Measurements from ENCODE around the gene DNAJC11.
"Not testable (repeated sequence)": the region's sequence is repeated elsewhere in the genome, so short reads cannot be mapped to it uniquely, and the experiment has no call there.

The DNAJC11 gene

DNA sequence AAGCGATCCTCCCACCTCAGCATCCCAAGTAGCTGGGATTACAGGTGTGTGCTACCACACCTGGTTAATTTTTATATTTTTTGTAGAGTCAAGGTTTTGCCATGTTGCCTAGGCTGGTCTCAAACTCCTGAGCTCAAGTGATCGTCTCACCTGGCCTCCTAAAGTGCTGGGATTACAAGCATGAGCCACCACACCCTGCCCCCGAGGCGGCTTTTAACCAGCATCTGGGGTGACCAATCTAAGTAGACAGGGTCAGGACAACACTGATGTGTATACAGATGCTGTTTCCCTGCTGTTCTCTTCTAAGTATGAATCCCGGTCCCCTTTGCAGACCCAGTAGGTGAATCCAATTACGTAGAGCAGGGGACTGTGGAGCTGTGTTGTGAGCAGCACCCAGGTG, 53.1 kb downstream of the DNAJC11 start:
- no peak for DNase-seq

DNA sequence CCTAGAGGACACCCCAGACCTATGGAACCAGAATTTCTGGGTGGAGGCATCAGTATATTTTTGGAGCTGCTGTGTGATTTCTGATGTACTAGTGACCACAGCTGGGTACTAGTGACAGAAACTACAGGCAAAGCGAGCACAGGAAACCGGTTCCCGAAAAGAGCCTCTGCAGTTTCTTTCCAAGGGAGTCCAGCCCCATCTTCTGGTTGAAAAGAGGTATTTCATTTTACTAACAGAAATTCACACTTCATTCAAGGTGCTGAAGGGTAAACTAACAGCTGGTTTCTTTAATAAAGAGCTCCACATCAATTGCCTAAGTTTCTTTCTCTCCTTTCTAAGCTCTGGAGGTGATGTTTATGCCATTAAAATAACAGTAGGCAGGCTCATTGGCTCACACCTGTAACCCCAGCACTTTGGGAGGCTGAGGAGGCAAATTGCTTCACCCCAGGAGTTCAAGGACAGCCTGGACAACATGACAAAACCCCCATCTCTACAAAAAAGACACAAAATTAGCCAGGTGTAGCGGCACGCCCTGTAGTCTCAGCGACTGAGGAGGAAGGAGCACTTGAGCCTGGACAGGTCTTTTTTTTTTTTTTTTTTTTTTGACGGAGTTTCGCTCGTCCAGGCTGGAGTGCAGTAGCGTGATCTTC, 55.0 kb downstream of the DNAJC11 start:
- no peak for DNase-seq

DNA sequence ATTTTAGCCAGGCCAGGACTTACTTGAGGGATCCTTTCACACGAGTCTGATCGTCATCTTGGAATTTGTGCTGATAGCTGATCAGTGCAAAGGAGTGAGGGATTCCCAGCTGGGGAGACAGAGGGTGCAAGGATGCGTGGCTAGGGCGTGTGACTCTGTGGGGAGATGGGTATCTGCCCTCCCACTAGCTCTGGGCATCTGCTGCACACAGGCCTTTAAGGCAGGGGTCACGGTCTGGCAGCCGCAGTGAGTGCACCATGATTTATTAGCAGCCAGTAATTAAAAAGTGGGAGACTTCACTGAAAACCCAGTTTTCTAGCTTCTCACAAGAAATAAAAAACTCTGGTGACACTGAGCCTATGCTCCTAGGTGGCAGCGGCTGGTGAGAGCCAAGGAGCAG, 56.6 kb downstream of the DNAJC11 start:
- no peak for DNase-seq

DNA sequence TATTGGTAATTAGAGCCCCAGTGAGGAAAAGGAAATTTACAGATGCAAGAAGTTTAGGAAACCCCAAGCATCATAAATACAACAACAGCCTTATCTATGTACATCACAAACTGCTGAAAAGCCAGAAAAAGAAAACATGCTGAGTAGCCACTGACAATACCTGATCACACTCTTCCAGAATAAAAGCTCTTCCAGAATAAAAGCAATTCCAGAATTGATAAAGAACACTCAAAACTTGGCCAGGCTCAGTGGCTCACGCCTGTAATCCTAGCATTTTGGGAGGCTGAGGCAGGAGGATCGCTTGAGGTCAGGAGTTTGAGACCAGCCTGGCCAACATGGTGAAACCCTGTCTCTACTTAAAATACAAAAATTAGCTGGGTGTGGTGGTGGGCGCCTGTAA, 60.7 kb downstream of the DNAJC11 start:
- DNase-seq: not testable (repeated sequence)

DNA sequence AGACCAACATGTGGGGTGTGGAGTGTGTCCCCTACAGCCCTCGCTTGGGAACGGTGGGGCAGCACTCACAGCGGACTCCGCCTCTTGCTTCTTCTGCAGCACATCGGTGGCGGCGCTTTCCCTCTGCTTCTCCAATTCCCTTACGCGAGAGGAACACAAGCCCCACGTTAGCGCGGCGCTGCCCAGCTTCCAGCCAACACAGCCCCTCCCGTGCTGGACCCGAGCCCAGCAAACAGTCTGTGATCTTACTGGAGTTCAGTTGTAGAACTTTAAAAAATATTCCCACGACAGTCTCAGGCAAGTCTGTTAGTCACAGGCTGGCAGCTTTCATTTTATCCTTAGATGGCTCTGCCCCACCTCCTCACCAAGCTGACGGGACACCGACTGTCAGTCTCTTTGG, 63.4 kb downstream of the DNAJC11 start:
- no peak for DNase-seq

DNA sequence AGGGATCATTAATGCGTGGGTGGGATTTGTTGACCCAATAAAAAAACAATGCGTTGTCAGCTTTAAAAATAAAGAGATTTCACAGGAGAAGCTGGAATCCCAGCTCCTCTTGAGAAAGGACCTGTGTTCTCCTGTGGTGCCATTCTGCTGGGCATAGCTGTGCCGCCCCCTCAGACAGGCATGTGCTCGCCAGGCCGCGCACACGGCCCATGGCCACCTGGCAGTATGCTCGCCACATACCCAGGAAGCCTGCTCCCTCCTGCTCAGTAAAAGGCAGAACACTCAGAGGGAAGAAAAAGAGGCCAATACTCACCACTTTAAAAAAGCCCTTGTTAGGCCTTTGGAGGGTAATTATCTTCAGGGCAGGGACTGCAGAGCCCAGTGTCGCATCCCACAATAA, 63.8 kb downstream of the DNAJC11 start:
- DNase-seq: no peak

DNA sequence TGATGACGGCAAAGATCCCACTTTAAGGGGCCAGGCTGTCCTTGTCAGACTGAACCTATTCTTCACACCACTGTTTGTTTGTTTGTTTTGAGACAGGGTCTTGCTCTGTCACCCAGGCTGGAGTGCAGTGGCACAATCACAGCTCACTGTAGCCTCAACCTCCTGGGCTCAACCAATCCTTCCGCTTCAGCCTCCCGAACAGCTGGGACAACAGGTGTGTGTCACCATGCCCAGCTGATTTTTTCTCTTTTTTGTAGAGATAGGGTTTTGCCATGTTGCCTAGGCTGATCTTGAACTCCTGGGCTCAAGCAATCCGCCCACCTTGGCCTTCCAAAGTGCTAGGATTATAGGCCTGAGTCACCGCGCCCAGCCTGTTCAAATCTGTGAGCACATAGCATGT, 64.8 kb downstream of the DNAJC11 start:
- DNase-seq: not testable (repeated sequence)

DNA sequence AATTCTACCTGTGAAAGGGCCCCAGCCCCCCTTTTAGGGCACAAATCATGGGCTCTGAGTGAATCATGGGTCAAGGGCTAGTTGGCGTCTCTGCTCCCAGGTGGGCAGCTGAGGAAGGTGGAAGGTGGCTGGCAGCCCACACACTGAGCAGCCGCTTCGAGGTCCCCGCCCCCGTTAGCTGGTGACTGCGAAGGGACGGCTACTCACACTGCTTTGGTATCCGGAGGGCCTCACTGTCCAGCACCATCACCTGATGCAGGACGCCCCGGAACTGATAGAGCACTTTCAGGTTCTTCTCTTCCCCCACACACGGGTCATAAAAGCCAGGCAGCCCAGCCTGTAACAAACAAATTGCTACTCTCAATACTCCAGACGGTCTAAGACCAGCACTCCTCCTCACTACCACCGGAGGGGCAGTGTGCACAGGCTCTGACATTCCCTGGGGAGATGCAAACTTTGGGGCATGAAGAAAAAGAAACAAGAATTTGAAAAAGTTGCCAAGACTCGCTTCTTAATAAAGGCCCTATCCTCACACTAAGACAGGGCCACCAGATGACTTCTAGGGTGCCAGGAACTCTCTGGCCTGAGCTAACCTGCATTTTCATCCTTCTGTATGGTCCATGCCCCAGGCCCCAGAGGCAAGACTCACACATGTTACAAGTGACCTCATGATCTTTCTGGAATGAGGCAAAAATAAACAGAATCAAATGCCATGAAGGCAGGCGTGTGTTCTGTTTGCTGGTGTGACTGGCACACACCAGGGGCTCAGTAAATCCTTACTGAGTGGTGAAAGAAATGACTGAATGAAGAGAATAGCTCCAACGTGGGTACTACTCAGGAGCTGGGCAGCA, 65.5 kb downstream of the DNAJC11 start:
- no peak for DNase-seq

DNA sequence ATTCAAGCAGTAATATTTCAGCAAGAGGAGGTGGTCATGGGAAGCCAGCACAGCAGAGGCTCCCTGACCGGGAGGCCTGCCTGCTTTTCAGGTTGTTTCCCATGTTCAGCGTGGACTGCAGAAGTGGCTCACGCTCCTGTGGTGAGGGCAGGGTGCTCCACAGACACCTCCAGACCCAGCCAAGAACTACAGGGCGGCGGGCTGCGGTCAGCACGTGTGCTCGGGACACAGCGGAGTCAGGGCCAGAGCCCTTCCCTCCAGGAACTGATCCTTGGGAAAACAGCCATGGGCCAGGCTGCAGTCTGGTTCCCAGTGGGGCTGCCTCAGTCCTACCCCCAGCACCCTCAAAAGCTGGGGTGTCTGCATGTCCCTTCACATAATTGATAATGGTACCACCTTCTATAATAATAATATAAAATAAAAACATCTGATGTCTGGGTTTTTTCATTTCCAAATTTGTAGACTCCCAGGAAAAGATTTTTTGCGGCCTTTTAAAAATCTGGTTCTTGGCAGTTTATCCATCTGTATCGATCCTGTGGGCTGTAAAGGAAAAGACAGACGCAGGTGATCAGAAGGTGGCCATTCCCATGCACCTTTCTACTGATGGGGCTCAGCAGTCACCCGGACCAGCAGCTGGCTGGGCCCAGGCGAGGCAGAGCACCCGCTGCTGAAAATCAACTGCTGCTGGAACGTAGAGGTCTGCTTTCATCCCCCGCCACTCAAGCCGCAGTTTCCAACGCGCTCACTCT, 66.3 kb downstream of the DNAJC11 start:
- no peak for DNase-seq

DNA sequence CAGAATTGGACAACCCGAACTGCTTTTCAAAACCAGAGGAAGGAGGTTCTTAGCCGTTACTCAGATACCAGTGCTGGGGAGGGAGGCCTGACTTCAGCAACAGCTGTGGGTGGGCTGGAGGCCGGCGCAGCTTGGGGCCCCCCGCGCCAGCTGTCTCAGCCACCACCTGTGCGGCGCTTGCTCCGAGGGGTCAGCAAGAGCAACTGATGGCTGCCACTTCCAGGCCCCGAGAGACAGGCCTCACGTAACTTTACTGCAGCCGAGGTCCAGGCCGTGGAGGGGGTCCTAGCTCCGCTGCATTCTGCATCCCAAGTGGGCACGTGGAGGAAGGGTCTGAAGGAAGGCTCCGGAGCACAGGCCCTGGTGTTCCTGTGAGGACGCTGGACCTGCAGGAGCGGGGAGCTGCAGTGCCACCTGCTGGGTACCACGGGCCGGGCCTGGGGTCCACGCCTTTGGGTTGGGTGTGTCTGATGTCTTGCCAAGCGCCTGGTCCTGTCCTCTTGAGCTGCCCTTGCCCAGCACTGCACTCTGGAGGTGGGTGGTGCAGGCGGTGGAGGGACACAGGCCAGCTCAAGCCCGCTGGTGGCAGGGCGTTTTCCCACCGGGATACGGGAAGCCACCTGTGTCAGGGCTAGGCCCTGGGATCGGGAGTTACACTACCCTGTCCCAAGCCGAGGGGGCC, 67.1 kb downstream of the DNAJC11 start:
- peak; percentile 12 for DNase-seq

DNA sequence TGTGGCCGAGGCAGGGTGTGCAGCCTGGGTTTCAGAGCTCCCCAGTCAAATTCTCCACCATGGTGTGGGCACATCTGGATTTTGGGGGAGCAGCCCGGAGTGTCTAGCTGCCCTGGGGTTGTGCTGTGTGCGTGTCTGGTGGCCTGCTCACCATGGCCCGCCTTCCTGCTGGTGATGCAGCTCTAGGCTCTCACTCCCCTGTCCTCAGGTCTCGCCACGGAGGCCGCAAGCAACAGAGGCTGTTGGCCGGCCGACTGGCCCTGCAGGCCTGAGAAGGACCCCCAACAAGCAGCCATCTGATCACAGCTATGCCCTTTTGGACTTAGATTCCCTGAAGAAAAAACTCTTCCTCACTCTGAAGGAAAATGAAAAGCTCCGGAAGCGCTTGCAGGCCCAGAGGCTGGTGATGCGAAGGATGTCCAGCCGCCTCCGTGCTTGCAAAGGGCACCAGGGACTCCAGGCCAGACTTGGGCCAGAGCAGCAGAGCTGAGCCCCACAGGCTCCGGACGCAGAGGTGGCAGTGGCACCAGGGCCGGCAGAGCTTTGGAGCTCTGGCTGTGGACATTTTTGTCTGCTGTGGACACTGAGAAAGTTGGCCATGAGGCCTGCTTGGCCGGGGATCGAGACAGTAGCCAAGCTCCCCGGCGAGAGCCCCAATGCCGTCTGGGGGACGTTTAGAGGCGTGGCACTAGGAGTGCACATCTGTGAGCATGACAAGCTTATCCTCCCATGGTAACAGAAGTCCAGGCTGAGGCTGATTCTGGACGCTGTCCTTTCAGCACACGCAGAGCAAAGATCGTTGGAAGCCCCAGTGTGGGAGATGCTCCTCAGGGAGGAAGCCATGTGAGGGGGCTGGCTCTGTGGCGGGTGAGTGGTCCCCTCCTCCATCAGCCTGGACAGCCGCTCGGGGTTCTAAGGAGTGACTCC, 68.8 kb downstream of the DNAJC11 start:
- no peak for DNase-seq

DNA sequence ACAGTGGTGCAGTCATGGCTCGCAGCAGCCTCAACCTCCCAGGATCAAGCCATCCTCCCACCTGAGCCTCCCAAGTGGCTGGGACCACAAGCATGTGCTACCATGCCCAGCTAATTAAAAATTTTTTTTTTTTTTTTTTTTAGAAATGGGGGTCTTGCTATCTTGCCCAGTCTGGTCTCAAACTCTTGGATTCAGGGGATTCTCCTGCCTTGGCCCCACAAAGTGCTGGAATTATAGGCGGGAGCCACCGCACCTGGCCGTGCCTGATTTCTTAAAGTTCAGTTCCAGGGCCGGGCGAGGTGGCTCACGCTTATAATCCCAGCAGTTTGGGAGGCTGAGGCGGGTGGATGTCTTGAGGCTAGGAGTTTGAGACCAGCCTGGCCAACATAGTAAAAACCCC, 70.6 kb downstream of the DNAJC11 start:
- no peak for DNase-seq

DNA sequence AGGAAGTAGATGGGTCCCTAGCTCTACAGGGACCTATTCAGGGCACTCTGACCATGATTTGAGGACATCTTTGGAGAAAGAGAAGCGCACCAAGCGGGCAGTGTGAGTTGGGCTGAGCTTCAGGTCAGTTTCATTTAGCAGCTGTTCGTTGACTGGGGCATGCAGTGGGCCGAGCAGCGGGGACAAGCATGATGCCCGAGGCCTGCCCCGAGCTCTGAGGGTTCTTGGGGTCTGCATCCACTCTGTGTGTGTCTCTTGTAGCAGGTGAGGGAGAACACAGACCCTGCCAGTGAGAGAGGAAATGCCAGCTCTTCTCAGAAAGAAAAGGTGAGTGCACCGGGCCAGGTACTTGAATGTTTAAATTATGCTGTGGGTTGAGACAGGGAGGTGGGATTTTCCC, 71.6 kb downstream of the DNAJC11 start:
- DNase-seq: no peak

DNA sequence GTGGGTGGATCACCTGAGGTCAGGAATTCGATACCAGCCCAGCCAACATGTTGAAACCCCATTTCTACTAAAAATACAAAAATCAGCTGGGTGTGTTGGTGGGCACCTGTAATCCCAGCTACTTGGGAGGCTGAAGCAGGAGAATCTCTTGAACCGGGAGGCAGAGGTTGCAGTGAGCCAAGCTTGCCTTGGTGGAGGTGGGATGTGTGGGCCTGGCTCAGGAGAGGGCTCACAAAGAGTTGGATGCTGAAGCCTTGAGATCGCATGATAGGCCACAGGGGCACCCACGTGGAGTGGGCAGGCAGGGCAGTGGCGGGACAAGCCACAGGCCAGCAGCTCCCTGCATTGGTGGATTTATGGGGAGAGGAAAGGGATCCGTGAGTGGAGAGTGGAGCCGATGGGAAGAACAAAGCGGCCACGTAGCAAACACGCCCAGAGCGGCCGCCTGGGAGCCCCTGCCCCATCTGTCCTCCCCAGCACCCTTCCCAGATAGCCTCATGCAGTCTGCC, 72.6 kb downstream of the DNAJC11 start:
- no peak for DNase-seq

DNA sequence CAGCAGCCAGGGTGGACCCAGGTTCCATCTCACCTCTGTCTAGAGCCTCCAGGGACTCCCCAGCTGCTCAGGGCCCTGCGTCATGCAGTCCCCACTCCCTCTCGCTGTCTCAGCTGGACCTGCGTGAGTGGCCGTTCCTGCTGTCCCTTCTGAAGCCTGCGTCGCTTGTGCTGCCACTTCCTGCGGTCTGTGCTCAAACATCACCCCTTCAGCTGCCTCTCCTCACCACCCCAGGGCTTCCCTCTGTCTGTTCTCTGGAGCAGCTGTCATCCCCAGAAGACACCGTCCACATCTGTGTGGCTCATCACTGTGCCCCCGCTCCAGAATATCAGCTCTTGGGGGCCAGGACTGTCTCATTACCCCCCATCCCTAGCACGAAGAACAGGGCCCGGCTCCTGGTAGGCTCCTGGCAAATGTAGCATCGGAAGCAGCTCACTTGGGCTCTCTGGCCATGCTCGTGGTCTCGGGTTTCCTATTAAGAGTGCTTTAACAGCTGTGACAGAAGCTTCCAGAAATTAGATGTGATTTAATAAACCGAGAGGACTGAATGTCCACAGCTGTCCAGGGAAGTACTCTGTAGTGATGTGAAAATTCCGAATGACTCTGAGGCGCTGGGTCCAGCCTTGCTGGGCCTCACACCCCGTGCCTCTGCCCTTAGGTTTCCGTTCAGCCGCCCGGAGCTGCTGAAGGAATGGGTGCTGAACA, 73.6 kb downstream of the DNAJC11 start:
- DNase-seq: no peak

DNA sequence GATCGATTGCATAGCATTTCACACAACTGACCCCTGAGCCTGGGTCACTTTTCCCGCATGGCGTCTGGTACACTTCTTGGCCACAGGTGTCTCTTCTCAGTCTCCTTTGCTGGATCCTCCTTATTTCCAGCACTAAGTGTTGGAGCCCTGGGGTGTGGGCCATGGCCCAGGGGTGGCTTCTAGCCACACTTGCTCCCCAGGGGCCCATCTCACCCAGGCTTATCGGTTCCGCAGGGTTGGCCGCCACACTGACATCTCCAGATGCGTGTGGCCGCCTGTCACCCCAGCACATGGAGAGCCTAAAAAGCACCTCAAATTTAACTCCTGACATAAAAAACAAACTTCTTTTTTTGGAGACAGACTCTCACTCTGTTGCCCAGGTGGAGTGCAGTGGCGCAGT, 74.6 kb downstream of the DNAJC11 start:
- DNase-seq: no peak

DNA sequence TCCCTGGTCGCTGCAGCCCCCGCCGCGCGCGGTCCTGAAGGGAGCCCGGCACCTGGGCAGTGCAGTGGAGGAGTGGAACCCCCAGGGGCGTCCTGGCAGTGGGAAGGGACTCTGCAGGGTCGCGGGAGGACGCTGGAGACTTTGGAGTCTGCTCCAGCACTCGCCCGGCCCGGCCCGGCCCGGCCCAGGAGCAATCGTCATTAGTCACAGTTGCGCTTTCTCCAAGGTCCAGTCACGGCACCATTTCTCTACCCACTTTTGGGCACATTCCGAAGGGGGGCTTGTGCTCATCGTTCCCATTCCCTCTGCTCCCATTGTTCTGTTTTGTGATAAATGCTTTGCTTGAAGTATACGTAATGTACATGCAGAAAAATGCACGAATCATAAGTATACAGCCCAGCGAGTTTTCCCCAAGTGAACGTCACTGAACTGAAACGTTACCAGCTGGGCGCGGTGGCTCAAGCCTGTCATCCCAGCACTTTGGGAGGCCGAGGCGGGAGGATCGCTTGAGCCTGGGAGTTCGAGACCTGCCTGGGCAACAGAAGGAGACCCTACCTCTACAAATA, 75.9 kb downstream of the DNAJC11 start:
- no peak for DNase-seq

DNA sequence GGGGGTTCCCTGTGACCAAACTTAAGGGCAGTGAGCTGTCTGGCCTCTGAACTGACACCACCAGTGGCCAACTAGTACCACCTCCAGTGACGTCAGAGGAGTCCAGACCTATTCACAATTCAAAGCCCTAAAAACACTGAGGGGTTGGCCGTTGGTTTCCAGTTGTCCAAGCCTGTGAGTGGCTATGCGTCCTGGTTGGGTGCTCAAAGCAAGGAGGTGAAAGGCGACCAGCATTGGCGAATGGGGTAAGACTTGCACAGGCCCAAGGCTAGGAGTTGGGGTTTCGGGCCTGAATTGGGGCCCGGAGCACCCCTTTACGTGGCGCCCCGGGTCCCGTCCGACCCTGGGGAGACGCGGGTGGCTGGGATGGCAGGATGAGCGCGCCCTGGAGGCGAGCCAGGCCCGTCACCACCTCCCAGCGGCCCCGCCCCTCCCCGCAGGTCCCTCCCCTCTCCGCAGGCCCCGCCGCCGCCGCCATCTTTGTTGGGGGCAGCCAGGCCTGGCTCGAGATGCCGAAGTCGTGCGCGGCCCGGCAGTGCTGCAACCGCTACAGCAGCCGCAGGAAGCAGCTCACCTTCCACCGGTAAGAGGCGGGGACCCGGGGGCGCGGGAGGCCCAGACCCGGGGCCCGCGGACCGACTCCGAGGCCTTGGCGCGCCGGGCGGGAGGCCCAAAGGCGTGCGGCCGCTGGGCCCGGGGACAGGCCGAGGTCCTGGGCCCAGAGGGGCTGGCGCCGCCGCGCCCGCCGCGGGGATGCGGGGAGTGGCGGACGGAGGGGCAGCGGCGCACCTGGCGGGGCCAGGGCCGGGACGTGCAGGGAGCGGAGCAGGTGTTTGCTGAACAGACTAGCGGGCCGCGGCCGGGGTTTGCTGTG, 76.7 kb downstream of the DNAJC11 start, which contains the start of gene THAP3:
Gene THAP3, plus strand, starts transcription at position 159 of the 874 bp plus-strand sequence. Its CDS starts 351 bp downstream, at position 510.
- DNase-seq: peak; percentile 92

DNA sequence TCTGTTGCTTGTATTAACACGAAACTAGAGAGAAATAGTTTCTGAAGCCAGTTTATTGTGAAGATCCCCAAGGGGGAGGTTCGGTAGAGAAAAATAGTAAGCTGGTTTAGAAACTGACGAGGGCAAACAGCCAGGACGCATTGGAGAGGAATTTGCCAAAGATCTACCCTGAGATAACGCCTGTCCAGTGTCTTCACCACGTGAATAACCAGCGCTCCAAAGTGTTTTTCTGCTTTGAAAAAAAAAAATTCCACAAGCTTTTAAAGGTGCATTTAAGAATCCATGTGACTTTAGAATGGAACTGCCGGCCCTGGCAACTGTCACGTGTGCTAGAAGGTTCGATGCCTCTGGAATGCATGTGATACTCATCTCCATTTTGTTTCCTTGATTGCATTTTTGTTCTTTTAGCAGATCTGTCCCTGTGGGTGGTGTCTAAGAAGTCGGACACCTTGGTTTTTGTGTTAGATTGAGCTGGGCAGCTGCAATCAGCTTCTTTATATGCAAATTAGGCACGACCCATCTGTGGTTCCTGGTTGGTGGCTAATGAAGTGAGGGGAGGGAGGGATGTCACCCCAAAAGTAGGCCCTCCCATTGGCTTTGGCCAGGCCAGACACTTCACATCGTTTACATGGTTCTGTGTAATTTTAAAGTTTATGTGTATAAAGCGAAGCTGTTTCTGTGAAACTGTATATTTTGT, 78.2 kb downstream of the DNAJC11 start:
- DNase-seq: no peak

Measured in effector CD4-positive, alpha-beta T cell (primary cell).